Gastroesophageal sphincter (tissue), 3 donors: ENCODE results near the gene RC3H2.

Experiments used
- EP300 ChIP-seq: sonication (generic); formaldehyde crosslinking; IDR thresholded peaks from one replicate; pipeline ENCODE4 v1.6.1; 2017; ENCODE audit warnings: antibody characterized with exemption, mild to moderate bottlenecking
- POLR2A ChIP-seq, 2 donors: fragments of 450-650 bp; IDR thresholded peaks; one replicate each; pipeline ENCODE4 v1.6.1; 2017; ENCODE audit warnings: antibody characterized with exemption in 2 of 2, mild to moderate bottlenecking in 2 of 2, moderate library complexity in 1 of 2
- TF ChIP-seq, protein P1 (sequence below), 4 experiments: fragments of 200-600 bp in 2 of 4; fragments of 450-650 bp in 2 of 4; sonication (generic) in 1 of 4; IDR thresholded peaks; one replicate each; pipeline ENCODE4 v1.5.1; 2017 to 2019; ENCODE audit warnings: antibody characterized with exemption in 4 of 4, mild to moderate bottlenecking in 2 of 4, moderate library complexity in 2 of 4

DNA sequence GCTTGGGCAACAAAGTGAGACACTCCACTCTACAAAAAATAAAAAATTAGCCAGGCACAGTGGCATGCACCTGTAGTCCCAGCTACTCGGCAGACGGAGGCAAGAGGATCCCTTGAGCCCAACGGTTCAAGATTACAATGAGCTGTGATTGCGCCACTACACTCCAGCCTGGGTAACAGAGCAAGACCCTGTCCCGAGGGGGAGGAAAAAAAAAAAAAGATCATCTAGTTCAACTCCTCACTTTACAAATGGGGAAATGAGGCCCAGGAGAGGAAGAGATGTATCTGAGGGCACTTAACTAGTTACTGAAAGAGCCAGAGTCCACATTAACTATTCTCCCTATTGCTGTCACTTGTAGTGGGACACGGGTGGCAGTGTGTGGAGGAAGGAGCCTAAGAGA is 90.6 kb downstream of the RC3H2 start:
- TF ChIP-seq, protein P1, sequence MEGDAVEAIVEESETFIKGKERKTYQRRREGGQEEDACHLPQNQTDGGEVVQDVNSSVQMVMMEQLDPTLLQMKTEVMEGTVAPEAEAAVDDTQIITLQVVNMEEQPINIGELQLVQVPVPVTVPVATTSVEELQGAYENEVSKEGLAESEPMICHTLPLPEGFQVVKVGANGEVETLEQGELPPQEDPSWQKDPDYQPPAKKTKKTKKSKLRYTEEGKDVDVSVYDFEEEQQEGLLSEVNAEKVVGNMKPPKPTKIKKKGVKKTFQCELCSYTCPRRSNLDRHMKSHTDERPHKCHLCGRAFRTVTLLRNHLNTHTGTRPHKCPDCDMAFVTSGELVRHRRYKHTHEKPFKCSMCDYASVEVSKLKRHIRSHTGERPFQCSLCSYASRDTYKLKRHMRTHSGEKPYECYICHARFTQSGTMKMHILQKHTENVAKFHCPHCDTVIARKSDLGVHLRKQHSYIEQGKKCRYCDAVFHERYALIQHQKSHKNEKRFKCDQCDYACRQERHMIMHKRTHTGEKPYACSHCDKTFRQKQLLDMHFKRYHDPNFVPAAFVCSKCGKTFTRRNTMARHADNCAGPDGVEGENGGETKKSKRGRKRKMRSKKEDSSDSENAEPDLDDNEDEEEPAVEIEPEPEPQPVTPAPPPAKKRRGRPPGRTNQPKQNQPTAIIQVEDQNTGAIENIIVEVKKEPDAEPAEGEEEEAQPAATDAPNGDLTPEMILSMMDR (IDR thresholded peaks at IDR 0.05), result no peak
- TF ChIP-seq POLR2A (IDR thresholded peaks at IDR 0.05), result no peak
- TF ChIP-seq EP300, result no peak
